Sigmoid colon (tissue), 4 donors: ENCODE results near the gene GRIN1.

Source experiments
- CTCF ChIP-seq, 4 experiments: fragments of 450-650 bp in 3 of 4; fragments of 200-600 bp in 1 of 4; IDR thresholded peaks; one replicate each; pipeline ENCODE4 v1.5.1; 2016 to 2019; ENCODE audit warnings: antibody characterized with exemption in 4 of 4, mild to moderate bottlenecking in 3 of 4, moderate library complexity in 2 of 4
- EP300 ChIP-seq, 4 donors: sonication (generic); formaldehyde crosslinking; IDR thresholded peaks; one replicate each; pipeline ENCODE4 v1.6.1; 2017; ENCODE audit warnings: antibody characterized with exemption in 4 of 4
- POLR2A ChIP-seq, 2 donors: fragments of 450-650 bp; IDR thresholded peaks; one replicate each; pipeline ENCODE4 v1.6.1; 2016; ENCODE audit warnings: antibody characterized with exemption in 2 of 2, mild to moderate bottlenecking in 2 of 2, moderate library complexity in 2 of 2
- POLR2AphosphoS5 ChIP-seq, 4 donors: sonication (generic); formaldehyde crosslinking; IDR thresholded peaks; one replicate each; pipeline ENCODE4 v1.6.1; 2017; ENCODE audit warnings: antibody characterized with exemption in 4 of 4

- TF ChIP-seq CTCF (IDR thresholded peaks at IDR 0.05) = no peak
- no peak for TF ChIP-seq POLR2AphosphoS5 (IDR thresholded peaks at IDR 0.05)
- no peak for TF ChIP-seq POLR2A (IDR thresholded peaks at IDR 0.05)
- no peak for TF ChIP-seq EP300 (IDR thresholded peaks at IDR 0.05)
Measured at GRCh38 chr9:137110147-137110910, 28.6 kb upstream of the GRIN1 start.
